HG03103 (cell line): Measurements from ENCODE around the gene BBX.

Experiments used
- ATAC-seq: cut with Tn5 transposase; IDR thresholded peaks from one replicate; pipeline ENCODE4 v1.9.1; 2021; ENCODE audit warnings: low read depth; ENCODE audit not compliant: unreplicated experiment

BBX gene

GRCh38 chr3:107643038-107643883 is 120.5 kb downstream of the BBX start:
- ATAC-seq: peak; percentile 53

DNA sequence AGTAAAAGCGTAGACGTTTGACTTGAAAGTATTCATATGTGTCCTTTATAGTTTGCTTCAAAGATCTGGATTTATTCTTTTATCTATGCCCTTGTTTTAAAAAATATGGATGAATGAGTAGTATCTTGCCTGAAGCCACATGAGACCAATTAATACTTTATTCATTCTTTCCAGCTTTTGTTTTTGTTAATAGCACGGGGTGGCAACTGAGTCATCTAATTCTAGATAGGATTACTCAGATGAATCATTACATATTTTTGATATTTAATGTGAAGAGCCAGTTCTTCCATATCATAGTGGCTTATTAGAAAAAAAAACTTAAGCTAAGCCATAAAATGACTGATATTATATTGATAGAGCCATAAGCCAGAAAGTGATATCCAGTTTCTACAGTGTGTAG is 121.9 kb downstream of the BBX start:
- ATAC-seq: no peak

- peak; percentile 56 for ATAC-seq
These were observed 128.0 kb downstream of the BBX start for GRCh38 chr3:107650788-107651187.

GRCh38 chr3:107651782-107652181 is 129.0 kb downstream of the BBX start:
- peak; percentile 48 for ATAC-seq

DNA sequence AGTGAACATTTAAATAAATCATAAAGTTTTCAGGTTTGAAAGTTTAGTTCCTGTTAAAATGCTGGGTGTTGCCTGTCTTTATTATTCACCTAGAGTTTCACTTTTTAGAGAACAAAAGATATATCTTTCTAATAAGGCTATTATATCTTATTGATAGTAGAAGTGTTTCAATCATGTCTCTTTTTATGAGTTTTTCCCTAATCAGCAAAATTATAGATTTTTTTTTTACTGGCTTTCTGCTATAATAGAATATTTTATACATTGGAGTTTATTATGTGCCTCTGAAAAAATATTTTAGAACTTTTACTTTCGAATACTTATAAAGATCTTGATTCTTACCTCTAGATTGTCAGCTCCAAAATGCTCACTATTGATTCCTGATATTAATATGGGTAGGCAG is 131.5 kb downstream of the BBX start:
- no peak for ATAC-seq

DNA sequence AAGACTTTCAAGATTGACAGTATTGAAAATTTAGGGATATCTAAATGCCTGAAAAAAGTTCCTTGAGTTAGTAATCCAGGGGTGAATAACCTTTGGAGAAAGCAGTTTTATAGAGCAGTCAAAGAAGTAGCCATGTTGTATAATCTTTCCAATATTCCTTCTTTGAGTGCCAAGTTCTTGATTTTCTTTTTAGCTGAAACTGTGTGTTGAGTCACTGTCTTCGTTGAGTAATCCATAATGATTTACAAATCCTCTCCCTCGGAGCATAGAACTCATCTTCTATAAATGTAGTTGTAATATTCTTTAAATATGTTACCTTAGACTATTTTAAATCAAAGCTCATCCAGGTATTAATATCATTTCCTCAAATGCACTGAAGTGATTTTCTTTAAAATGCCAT is 135.2 kb downstream of the BBX start:
- no peak for ATAC-seq

- no peak for ATAC-seq
These were observed 137.7 kb downstream of the BBX start for GRCh38 chr3:107660306-107660976.

- peak; percentile 63 for ATAC-seq
These were observed 138.8 kb downstream of the BBX start for GRCh38 chr3:107661447-107662123.

- ATAC-seq: no peak
These were observed 139.4 kb downstream of the BBX start for GRCh38 chr3:107662124-107662507.

- no peak for ATAC-seq
These were observed 139.8 kb downstream of the BBX start for GRCh38 chr3:107662586-107662985.

DNA sequence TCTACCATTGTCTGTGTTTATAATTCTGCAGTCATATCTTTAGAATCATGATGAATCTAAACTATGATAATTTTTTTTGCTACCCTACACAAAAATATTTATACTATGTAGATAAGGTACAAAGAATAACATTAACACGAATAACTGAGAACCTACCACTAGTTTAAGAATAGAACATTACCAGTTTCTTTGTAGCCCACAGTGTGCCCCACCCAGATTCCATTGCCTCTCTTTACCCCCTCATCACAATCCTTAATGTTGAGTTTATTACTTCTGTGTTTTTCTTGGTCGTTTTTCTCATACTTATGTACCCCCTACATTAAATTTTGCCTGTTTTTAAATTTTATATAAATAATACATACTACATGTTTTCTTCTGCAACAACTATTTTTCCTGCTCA is 140.5 kb downstream of the BBX start:
- no peak for ATAC-seq

DNA sequence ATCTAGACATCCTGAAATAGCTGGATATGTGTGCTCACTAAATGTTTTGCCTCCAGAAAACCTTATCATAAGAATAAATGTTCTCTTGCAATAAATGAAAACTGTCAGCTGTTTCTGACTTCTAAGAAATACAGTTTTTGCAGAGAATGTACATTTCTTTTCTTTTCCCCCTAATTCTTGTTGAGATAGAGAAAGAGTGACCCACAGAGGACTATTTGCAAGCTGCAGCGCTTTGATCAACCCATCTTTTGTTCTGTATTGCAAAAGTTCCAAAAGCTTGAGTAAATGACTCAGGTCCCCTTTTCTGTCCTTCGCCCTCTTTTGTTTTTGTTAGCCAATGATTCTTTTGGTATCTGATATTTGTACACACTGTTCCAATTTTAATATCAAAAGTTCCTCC is 141.9 kb downstream of the BBX start:
- ATAC-seq: no peak

DNA sequence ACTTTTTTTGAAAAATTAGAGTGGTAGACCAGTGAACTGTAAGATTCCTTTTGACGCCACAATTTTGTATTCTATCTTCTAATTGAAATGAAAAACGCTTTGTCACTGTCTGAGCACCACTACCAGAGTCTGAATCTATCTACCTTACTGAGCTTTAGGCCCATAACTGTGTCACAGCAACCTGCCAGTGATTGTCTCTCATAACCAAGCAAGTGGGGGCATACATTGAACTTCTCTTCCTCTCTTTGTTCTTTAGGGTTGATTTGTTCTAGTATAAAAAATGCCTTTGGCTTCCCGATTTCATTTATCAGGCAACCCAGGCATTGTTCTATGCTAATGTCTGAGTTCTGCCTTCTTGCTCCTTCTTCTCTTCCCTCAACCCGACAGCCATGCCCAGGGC is 142.6 kb downstream of the BBX start:
- ATAC-seq: no peak

- ATAC-seq: no peak
These were observed 144.1 kb downstream of the BBX start for GRCh38 chr3:107666853-107667252.

DNA sequence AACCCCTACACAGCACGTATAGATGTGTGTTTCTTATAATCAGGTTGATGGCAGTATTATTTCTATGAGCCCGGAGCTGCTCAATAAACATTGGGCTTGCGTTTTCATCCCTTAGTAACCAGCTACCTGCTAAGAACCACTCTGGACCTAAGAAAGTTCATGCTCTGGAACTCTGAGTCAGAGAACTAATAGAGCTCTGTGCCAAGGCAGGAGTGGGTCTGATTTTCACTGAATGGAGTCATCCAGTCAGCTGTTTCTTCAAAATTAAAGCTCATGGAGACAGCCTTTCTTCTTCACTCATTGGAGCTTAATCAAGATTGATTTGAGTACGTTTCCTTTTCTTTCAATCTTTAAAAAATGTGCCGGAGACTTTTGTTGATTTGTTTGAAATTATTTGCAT is 145.7 kb downstream of the BBX start:
- ATAC-seq: no peak

DNA sequence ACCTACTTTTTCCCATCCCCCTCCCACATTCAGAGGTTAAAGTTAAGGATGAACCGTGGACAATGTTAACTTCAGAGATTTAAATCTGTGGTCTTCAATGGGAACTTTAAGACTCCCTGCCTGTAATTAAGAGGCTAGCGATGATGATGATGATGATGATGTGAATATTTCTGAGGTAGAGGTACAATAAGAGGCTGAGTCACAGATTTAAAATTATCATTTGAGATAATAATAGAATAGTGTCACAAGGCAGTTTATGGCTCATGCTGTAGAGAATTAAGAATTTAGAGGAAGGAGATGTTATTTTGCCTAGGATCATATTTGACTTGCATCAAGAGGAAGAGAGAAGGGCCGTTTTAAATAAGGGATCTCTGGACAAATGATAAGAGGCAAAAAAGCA is 146.2 kb downstream of the BBX start:
- ATAC-seq: no peak

- ATAC-seq: no peak
These were observed 146.9 kb downstream of the BBX start for GRCh38 chr3:107669669-107670068.

- ATAC-seq: no peak
These were observed 148.2 kb downstream of the BBX start for GRCh38 chr3:107670986-107671385.

DNA sequence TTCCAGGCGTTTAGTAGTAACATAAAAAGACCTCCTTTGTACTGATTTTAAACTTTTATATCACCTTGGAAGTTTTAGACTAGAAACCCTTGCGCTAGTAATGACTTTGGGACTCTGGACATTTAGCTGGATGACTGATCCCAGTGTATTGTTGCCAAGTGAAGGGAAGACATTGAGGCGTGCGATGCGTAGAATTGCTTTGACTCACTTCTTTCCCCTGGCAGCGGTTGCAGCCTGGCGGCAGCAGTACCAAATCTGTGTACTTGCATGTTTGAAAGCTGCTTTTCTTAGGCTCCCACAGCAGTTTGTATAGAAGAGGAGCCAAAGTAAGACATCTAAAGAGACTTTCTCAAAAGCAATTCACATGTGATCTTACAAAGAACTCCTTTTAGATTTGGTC is 151.6 kb downstream of the BBX start:
- no peak for ATAC-seq

GRCh38 chr3:107675233-107675900 is 152.6 kb downstream of the BBX start:
- ATAC-seq: peak; percentile 57
